ENCODE measurements around the gene PLEKHG3. TPM values are rescaled to one million over a fixed set of nuclear protein-coding genes. Genes with fewer than 3 reads are reported as not detected.

Gene PLEKHG3
- total RNA-seq, 5 donors from 2014 or later (not counting 1 experiment from before 2014, with no cell fraction given), result 12.4 to 58.2 (median 27.3) TPM

DNA sequence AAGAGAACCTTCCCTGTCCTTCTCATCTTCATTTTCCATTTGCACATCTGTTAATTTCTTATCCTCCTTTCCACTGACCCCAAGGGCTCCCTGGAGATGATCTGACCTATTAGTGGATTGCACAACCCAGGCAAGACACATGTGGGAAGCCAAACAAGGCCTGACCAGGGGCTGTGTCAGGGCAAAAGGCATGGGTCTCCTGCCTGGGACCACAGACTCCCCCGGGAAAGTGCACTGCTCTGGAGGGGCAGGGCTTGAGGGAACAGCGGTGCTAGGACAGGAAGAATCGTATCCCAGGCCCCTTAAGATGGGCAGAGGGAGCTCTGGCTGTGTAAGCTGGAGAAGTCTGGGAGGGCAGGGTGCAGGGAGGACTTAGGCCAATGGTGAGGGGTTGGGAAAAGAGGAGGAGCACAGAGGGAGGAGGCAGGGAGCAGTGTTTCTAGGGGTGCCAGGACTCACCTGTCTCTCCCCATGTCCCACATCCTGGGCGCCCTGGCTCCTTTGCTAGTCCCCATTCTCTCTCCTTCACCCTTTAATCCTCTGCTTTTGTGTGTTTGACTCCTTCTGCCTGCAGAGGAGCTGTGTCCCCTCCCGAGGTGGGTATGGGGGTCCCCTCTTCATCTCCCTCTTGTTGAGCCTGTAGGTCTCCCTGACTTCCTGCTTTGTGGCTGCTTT lies 25.3 kb downstream of the PLEKHG3 start:
- WGBS (ENCODE audit: insufficient coverage), result 91% methylated on average over 3 of the region's 5 CpGs
- Mint-ChIP-seq H3K9me3 (no peaks in the 10 kb centered on the region), H3K4me3 (peak overlapping the region in 1 of 3 donors; percentile 37), H3K4me1 (peaks cover 41 to 80% (median 64%) of the 10 kb centered on the region in 3 donors), H3K36me3 (peaks cover 11% of the 10 kb centered on the region), H3K27ac (peak overlapping the region; percentile 75 to 79), H3K27me3 (no peaks in the 10 kb centered on the region)
- ATAC-seq (replicated peaks in 1 of 4) (no peak), DNase-seq (no peak)
- Histone ChIP-seq H3K4me3 (ENCODE audit: control insufficient read depth in 1 of 2, extremely low read depth in 1 of 2, low read length in 1 of 2) (no peak overlapping the region), H3K4me1 (ENCODE audit: control insufficient read depth in 1 of 2, extremely low read depth in 1 of 2, insufficient read depth in 2 of 2, low read length in 2 of 2) (peaks cover 19 to 91% of the 10 kb centered on the region in 2 experiments), H3K27me3 (replicated peaks in 1 of 2; ENCODE audit: control insufficient read depth in 2 of 2, extremely low read depth in 1 of 2, insufficient read depth in 2 of 2, low read length in 1 of 2) (no peaks in the 10 kb centered on the region), H3K9me3 (no peaks in the 10 kb centered on the region), H3K27ac (ENCODE audit: low read length) (peak overlapping the region; percentile 32), H3K36me3 (ENCODE audit: control insufficient read depth in 2 of 2, extremely low read depth in 1 of 2, insufficient read depth in 1 of 2, low read length in 1 of 2) (peaks cover 0 to 32% of the 10 kb centered on the region in 2 donors)
- CTCF ChIA-PET, result no interaction called here
- POLR2A ChIA-PET, result no interaction called here

DNA sequence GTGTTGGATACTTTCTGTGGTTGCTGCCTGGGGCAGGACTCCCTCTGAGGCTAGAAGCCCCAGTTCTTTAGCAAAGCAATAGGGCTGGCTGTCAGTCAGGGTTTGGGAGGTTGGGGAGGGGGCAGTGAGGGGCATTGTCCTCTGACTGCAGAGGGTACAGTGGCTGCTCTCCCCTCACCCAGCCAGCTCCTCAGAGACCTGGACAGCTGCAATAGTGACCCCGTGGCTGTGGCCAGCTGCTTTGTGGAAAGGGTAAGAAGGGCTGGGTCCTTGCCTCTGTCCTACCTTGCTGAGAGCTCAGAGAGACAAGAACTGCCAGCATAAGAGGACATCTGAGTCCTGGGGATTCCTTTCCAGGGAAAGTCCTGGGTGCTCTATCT lies 25.8 kb downstream of the PLEKHG3 start:
- H3K4me3 Mint-ChIP-seq, result peak overlapping the region in 1 of 3 donors; percentile 37
- no peaks in the 10 kb centered on the region for H3K27me3 ChIP-seq (replicated peaks in 1 of 2; ENCODE audit: control insufficient read depth in 2 of 2, extremely low read depth in 1 of 2, insufficient read depth in 2 of 2, low read length in 1 of 2)
- peaks cover 0 to 32% of the 10 kb centered on the region in 2 donors for H3K36me3 ChIP-seq (ENCODE audit: control insufficient read depth in 2 of 2, extremely low read depth in 1 of 2, insufficient read depth in 1 of 2, low read length in 1 of 2)
- H3K9me3 Mint-ChIP-seq, result no peaks in the 10 kb centered on the region
- no peaks in the 10 kb centered on the region for H3K9me3 ChIP-seq
- H3K27me3 Mint-ChIP-seq, result no peaks in the 10 kb centered on the region
- no peak overlapping the region for H3K4me3 ChIP-seq (ENCODE audit: control insufficient read depth in 1 of 2, extremely low read depth in 1 of 2, low read length in 1 of 2)
- ATAC-seq (replicated peaks in 1 of 4), result peak in 1 of 4 experiments; percentile 11
- ChIA-PET CTCF (no interaction called here), POLR2A (no interaction called here)
- 86% methylated on average over 1 of the region's 1 CpG for WGBS (ENCODE audit: insufficient coverage)
- peaks cover 14 to 92% of the 10 kb centered on the region in 2 experiments for H3K4me1 ChIP-seq (ENCODE audit: control insufficient read depth in 1 of 2, extremely low read depth in 1 of 2, insufficient read depth in 2 of 2, low read length in 2 of 2)
- peaks cover 40 to 80% (median 61%) of the 10 kb centered on the region in 3 donors for H3K4me1 Mint-ChIP-seq
- peak overlapping the region; percentile 75 to 79 for H3K27ac Mint-ChIP-seq
- peak overlapping the region; percentile 32 for H3K27ac ChIP-seq (ENCODE audit: low read length)
- H3K36me3 Mint-ChIP-seq, result peaks cover 11% of the 10 kb centered on the region
- DNase-seq, result no peak

DNA sequence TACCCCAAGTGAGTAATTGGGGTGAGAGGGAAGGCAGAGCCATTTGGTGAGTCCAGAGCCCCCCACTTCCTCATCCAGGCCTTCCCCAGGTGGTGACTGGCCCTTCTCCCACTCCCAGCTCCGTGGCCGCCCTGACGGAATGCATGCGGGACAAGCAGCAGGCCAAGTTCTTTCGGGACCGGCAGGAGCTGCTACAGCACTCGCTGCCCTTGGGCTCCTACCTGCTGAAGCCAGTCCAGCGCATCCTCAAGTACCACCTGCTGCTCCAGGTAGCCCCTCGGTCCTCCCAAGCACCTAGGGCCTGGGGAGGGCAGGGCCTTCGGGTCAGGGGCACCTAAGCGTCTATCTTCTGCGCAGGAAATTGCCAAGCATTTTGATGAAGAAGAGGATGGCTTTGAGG lies 26.5 kb downstream of the PLEKHG3 start:
- H3K4me1 ChIP-seq (ENCODE audit: control insufficient read depth in 1 of 2, extremely low read depth in 1 of 2, insufficient read depth in 2 of 2, low read length in 2 of 2), result peaks cover 12 to 92% of the 10 kb centered on the region in 2 experiments

DNA sequence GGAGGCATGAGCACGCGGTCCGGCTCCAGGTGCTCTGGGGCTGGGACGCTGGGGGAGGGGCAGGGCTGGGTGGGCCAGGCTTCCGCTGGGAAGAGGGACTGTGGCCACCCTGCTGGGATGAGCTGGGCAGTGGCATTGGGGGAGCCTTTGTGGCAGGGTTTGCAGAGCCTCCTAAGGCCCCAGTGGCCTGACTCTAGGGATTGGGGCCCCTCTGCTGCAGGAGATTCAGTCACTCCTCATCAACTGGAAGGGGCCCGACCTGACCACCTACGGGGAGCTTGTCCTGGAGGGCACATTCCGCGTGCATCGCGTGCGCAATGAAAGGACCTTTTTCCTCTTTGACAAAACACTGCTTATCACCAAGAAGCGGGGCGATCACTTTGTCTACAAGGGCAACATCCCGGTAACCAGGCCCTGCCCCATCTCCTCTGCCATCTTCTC lies 26.9 kb downstream of the PLEKHG3 start:
- H3K4me3 Mint-ChIP-seq, result no peak overlapping the region
- no peaks in the 10 kb centered on the region for H3K27me3 Mint-ChIP-seq
- Histone ChIP-seq H3K9me3 (no peaks in the 10 kb centered on the region), H3K27me3 (replicated peaks in 1 of 2; ENCODE audit: control insufficient read depth in 2 of 2, extremely low read depth in 1 of 2, insufficient read depth in 2 of 2, low read length in 1 of 2) (no peaks in the 10 kb centered on the region), H3K4me3 (ENCODE audit: control insufficient read depth in 1 of 2, extremely low read depth in 1 of 2, low read length in 1 of 2) (no peak overlapping the region), H3K4me1 (ENCODE audit: control insufficient read depth in 1 of 2, extremely low read depth in 1 of 2, insufficient read depth in 2 of 2, low read length in 2 of 2) (peaks cover 9 to 91% of the 10 kb centered on the region in 2 experiments), H3K27ac (ENCODE audit: low read length) (no peak overlapping the region), H3K36me3 (ENCODE audit: control insufficient read depth in 2 of 2, extremely low read depth in 1 of 2, insufficient read depth in 1 of 2, low read length in 1 of 2) (peaks cover 0 to 35% of the 10 kb centered on the region in 2 donors)
- peaks cover 11% of the 10 kb centered on the region for H3K36me3 Mint-ChIP-seq
- ChIA-PET POLR2A (no interaction called here), CTCF (interaction anchor here in 1 of 2 donors (0.7 kb wide), 1 partner anchor 11 kb away, joined by 3 read pairs; no protein-coding TSS in a partner anchor)
- DNase-seq, result no peak
- no peak for ATAC-seq (replicated peaks in 1 of 4)
- peak overlapping the region; percentile 76 to 80 for H3K27ac Mint-ChIP-seq
- H3K4me1 Mint-ChIP-seq, result peaks cover 30 to 77% (median 58%) of the 10 kb centered on the region in 3 donors
- WGBS (ENCODE audit: insufficient coverage), result 92% methylated on average over 15 of the region's 15 CpGs
- no peaks in the 10 kb centered on the region for H3K9me3 Mint-ChIP-seq

More for the DNA sequence above, 26.5 kb downstream of the PLEKHG3 start:
- Histone ChIP-seq H3K27ac (ENCODE audit: low read length) (no peak overlapping the region), H3K9me3 (no peaks in the 10 kb centered on the region), H3K4me3 (ENCODE audit: control insufficient read depth in 1 of 2, extremely low read depth in 1 of 2, low read length in 1 of 2) (no peak overlapping the region), H3K27me3 (replicated peaks in 1 of 2; ENCODE audit: control insufficient read depth in 2 of 2, extremely low read depth in 1 of 2, insufficient read depth in 2 of 2, low read length in 1 of 2) (no peaks in the 10 kb centered on the region), H3K36me3 (ENCODE audit: control insufficient read depth in 2 of 2, extremely low read depth in 1 of 2, insufficient read depth in 1 of 2, low read length in 1 of 2) (peaks cover 0 to 32% of the 10 kb centered on the region in 2 donors)
- 91% methylated on average over 8 of the region's 12 CpGs for WGBS (ENCODE audit: insufficient coverage)
- no peaks in the 10 kb centered on the region for H3K9me3 Mint-ChIP-seq
- peak overlapping the region; percentile 75 to 79 for H3K27ac Mint-ChIP-seq
- H3K27me3 Mint-ChIP-seq, result no peaks in the 10 kb centered on the region
- ChIA-PET POLR2A (no interaction called here), CTCF (interaction anchor here in 1 of 2 donors (0.7 kb wide), 1 partner anchor 11 kb away, joined by 3 read pairs; no protein-coding TSS in a partner anchor)
- no peak overlapping the region for H3K4me3 Mint-ChIP-seq
- H3K36me3 Mint-ChIP-seq, result peaks cover 11% of the 10 kb centered on the region
- ATAC-seq (replicated peaks in 1 of 4) (no peak), DNase-seq (no peak)
- H3K4me1 Mint-ChIP-seq, result peaks cover 34 to 79% (median 61%) of the 10 kb centered on the region in 3 donors

DNA sequence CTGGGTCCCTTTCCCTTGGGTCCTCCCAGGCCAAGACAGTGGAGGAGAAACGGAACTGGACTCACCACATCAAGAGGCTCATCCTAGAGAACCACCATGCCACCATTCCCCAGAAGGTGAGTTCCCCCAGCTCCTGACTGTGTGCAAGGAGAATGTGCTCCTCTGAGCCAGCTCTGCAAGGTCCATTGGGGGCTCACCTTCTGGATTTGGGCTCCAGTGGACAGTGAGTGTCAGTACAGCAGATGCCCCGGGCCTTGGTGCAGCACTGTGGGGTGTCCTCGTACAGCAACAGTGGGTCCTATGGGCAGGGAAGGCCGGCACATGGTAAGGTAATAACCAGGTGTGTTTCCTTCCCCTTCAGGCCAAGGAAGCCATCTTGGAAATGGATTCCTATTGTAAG lies 27.8 kb downstream of the PLEKHG3 start:
- ATAC-seq (replicated peaks in 1 of 4) (no peak), DNase-seq (no peak)
- peaks cover 0 to 43% of the 10 kb centered on the region in 2 donors for H3K36me3 ChIP-seq (ENCODE audit: control insufficient read depth in 2 of 2, extremely low read depth in 1 of 2, insufficient read depth in 1 of 2, low read length in 1 of 2)
- H3K27ac ChIP-seq (ENCODE audit: low read length), result no peak overlapping the region
- Mint-ChIP-seq H3K4me3 (no peak overlapping the region), H3K27ac (no peak overlapping the region), H3K27me3 (no peaks in the 10 kb centered on the region), H3K9me3 (no peaks in the 10 kb centered on the region), H3K4me1 (peaks cover 29 to 68% (median 49%) of the 10 kb centered on the region in 3 donors), H3K36me3 (peaks cover 11% of the 10 kb centered on the region)
- no peaks in the 10 kb centered on the region for H3K9me3 ChIP-seq
- H3K27me3 ChIP-seq (replicated peaks in 1 of 2; ENCODE audit: control insufficient read depth in 2 of 2, extremely low read depth in 1 of 2, insufficient read depth in 2 of 2, low read length in 1 of 2), result no peaks in the 10 kb centered on the region
- ChIA-PET CTCF (interaction anchor here in 1 of 2 donors (0.7 kb wide), 1 partner anchor 160 kb away, joined by 6 read pairs; no protein-coding TSS in a partner anchor), POLR2A (interaction anchor here in 1 of 2 donors (0.6 kb wide), 1 partner anchor 19 kb away, joined by 4 read pairs; no protein-coding TSS in a partner anchor)
- WGBS (ENCODE audit: insufficient coverage), result 100% methylated on average over 1 of the region's 4 CpGs
- peaks cover 8 to 91% of the 10 kb centered on the region in 2 experiments for H3K4me1 ChIP-seq (ENCODE audit: control insufficient read depth in 1 of 2, extremely low read depth in 1 of 2, insufficient read depth in 2 of 2, low read length in 2 of 2)
- no peak overlapping the region for H3K4me3 ChIP-seq (ENCODE audit: control insufficient read depth in 1 of 2, extremely low read depth in 1 of 2, low read length in 1 of 2)

DNA sequence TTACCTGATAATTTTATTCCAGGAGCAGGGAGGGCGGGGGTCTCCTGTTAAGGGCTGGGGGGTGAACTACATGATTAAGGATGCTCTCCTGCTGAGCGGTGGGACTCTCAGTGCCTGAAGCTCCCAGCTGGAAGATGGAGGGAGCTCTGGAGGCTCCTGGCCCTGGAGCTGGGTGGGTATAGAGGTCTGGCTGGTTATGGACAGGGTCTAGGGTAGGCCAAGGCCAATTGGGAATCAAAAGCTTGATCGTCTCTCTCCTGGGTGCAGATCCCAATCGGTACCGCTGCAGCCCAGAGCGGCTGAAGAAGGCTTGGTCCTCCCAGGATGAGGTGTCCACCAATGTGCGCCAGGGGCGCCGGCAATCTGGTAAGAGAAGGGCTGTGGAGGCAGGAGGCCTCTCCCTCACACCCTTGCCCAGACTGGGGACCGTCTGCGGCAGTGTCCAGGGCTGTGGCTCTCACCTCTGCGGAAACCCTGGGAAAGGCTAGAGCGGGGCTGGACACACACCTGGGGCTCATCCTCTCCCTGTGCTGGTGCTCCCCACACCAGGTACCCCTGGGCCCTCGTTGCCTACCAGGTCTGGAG lies 28.4 kb downstream of the PLEKHG3 start:
- Mint-ChIP-seq H3K27ac (no peak overlapping the region), H3K36me3 (peaks cover 11% of the 10 kb centered on the region), H3K4me1 (peaks cover 29 to 62% (median 44%) of the 10 kb centered on the region in 3 donors), H3K27me3 (no peaks in the 10 kb centered on the region), H3K9me3 (no peaks in the 10 kb centered on the region), H3K4me3 (no peak overlapping the region)
- Histone ChIP-seq H3K27me3 (replicated peaks in 1 of 2; ENCODE audit: control insufficient read depth in 2 of 2, extremely low read depth in 1 of 2, insufficient read depth in 2 of 2, low read length in 1 of 2) (no peaks in the 10 kb centered on the region), H3K4me3 (ENCODE audit: control insufficient read depth in 1 of 2, extremely low read depth in 1 of 2, low read length in 1 of 2) (no peak overlapping the region), H3K27ac (ENCODE audit: low read length) (no peak overlapping the region), H3K4me1 (ENCODE audit: control insufficient read depth in 1 of 2, extremely low read depth in 1 of 2, insufficient read depth in 2 of 2, low read length in 2 of 2) (peaks cover 8 to 91% of the 10 kb centered on the region in 2 experiments), H3K36me3 (ENCODE audit: control insufficient read depth in 2 of 2, extremely low read depth in 1 of 2, insufficient read depth in 1 of 2, low read length in 1 of 2) (peaks cover 0 to 46% of the 10 kb centered on the region in 2 donors), H3K9me3 (no peaks in the 10 kb centered on the region)
- CTCF ChIA-PET, result interaction anchor here in 1 of 2 donors (0.7 kb wide), 1 partner anchor 159 kb away, joined by 6 read pairs; no protein-coding TSS in a partner anchor
- WGBS (ENCODE audit: insufficient coverage), result 98% methylated on average over 12 of the region's 14 CpGs
- POLR2A ChIA-PET, result interaction anchor here in 1 of 2 donors (0.6 kb wide), 1 partner anchor 19 kb away, joined by 4 read pairs; no protein-coding TSS in a partner anchor
- no peak for ATAC-seq (replicated peaks in 1 of 4)
- no peak for DNase-seq
